ENCODE measurements around the gene FTSJ1.
"Not testable (repeated sequence)": the region's sequence is repeated elsewhere in the genome, so short reads cannot be mapped to it uniquely, and the experiment has no call there.

DNA sequence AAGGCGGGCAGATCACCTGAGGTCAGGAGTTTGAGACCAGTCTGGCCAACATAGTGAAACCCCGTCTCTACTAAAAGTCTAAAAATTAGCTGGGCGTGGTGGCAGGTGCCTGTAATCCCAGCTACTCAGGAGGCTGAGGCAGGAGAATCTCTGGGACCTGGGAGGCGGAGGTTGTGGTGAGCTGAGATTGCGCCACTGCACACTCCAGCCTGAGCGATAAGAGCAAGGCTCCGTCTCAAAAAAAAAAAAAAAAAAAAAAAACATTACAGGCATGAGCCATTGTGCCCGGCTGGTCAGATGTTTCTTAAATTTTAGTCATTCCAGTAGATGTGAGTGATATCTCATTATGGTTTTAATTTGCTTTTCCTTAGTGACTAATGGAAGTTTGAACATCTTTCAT is 49.9 kb downstream of the FTSJ1 start:
- not testable (repeated sequence) for TF ChIP-seq EP300, POLR2A (IDR thresholded peaks at IDR 0.05)
